HG02678 (cell line): ENCODE data around the gene IREB2.
A peak's percentile ranks its signal among the peaks of the same experiment; 100 is the strongest.
"Not testable (repeated sequence)": the region's sequence is repeated elsewhere in the genome, so short reads cannot be mapped to it uniquely, and the experiment has no call there.

ENCODE experiments used
- ATAC-seq: cut with Tn5 transposase; IDR thresholded peaks from one replicate; pipeline ENCODE4 v1.9.1; 2021; ENCODE audit warnings: mild to moderate bottlenecking, moderate library complexity; ENCODE audit not compliant: unreplicated experiment

IREB2 gene

GRCh38 chr15:78431955-78432354 lies 6.1 kb upstream of the IREB2 start:
- no peak for ATAC-seq

GRCh38 chr15:78432664-78433063 lies 5.4 kb upstream of the IREB2 start:
- ATAC-seq = no peak

GRCh38 chr15:78434134-78434533 lies 3.9 kb upstream of the IREB2 start:
- ATAC-seq = no peak

- ATAC-seq = not testable (repeated sequence)
Measured at GRCh38 chr15:78434711-78435110, 3.3 kb upstream of the IREB2 start.

- ATAC-seq = peak; percentile 3
Measured at GRCh38 chr15:78437107-78437761, 782 bp upstream of the IREB2 start.

- ATAC-seq = no peak
Measured at GRCh38 chr15:78438619-78439285, 736 bp downstream of the IREB2 start.

GRCh38 chr15:78440375-78441373 lies 2.7 kb downstream of the IREB2 start:
- no peak for ATAC-seq

GRCh38 chr15:78444255-78444654 lies 6.2 kb downstream of the IREB2 start:
- ATAC-seq = no peak

GRCh38 chr15:78445875-78446274 lies 7.9 kb downstream of the IREB2 start:
- ATAC-seq = no peak

GRCh38 chr15:78446551-78446950 lies 8.5 kb downstream of the IREB2 start:
- no peak for ATAC-seq

GRCh38 chr15:78448441-78449219 lies 10.6 kb downstream of the IREB2 start:
- no peak for ATAC-seq

- no peak for ATAC-seq
Measured at GRCh38 chr15:78449220-78449999, 11.4 kb downstream of the IREB2 start.

GRCh38 chr15:78450285-78450858 lies 12.4 kb downstream of the IREB2 start:
- no peak for ATAC-seq

- no peak for ATAC-seq
Measured at GRCh38 chr15:78452485-78452884, 14.5 kb downstream of the IREB2 start.

GRCh38 chr15:78453447-78453846 lies 15.4 kb downstream of the IREB2 start:
- no peak for ATAC-seq

GRCh38 chr15:78454992-78455391 lies 17.0 kb downstream of the IREB2 start:
- ATAC-seq = no peak

- no peak for ATAC-seq
Measured at GRCh38 chr15:78455749-78456148, 17.7 kb downstream of the IREB2 start.

GRCh38 chr15:78456426-78456825 lies 18.4 kb downstream of the IREB2 start:
- ATAC-seq = no peak

GRCh38 chr15:78457101-78457500 lies 19.1 kb downstream of the IREB2 start:
- ATAC-seq = no peak

GRCh38 chr15:78460737-78461136 lies 22.7 kb downstream of the IREB2 start:
- ATAC-seq = no peak
